Cardiac septum (tissue), 1 donor: ENCODE data around the gene ARHGDIB. TPM values are rescaled to one million over a fixed set of nuclear protein-coding genes. Genes with fewer than 3 reads are reported as not detected.

Experiments
- DNase-seq: peaks from one replicate; pipeline ENCODE4 v3.0.0-alpha.2; 2020; ENCODE audit warnings: low spot score
- intact Hi-C: fragments of 100-400 bp; cut with DNase I; formaldehyde crosslinking; loops from one replicate; pipeline ENCODE4 v1.14.0; 2022
- total RNA-seq: library from RNA; stranded (reverse); fragmentation: NEBNext Ultra II Directional; extraction: Animal tissue kit (Norgen Biotek cat#: 25700); gene quantifications from one replicate; pipeline ENCODE4 v1.2.1, GENCODE V29; 2021
- donor health status: DM: no; HTN: no; CAD: no.

ARHGDIB gene
- total RNA-seq, 1 donor from 2014 or later, result 45.1 TPM

- intact Hi-C loops, result no loop called here
- DNase-seq, result no peak
Observed at GRCh38 chr12:14907953-14908352, 53.4 kb downstream of the ARHGDIB start.

- DNase-seq, result no peak
- intact Hi-C loops, result no loop called here
Observed at GRCh38 chr12:14906114-14906513, 55.3 kb downstream of the ARHGDIB start.

GRCh38 chr12:14905269-14906004, 56.0 kb downstream of the ARHGDIB start:
- no peak for DNase-seq
- intact Hi-C loops, result no loop called here

- DNase-seq, result no peak
- intact Hi-C loops, result loop anchor here (5.0 kb wide), 1 partner anchor 47 kb away; no protein-coding TSS in a partner anchor
Observed at GRCh38 chr12:14904854-14905253, 56.5 kb downstream of the ARHGDIB start.

GRCh38 chr12:14903386-14904098, 57.9 kb downstream of the ARHGDIB start:
- DNase-seq, result no peak
- intact Hi-C loops, result loop anchor here (5.0 kb wide), 1 partner anchor 49 kb away; no protein-coding TSS in a partner anchor

GRCh38 chr12:14902465-14902864, 58.9 kb downstream of the ARHGDIB start:
- intact Hi-C loops, result loop anchor here (5.0 kb wide), 1 partner anchor 50 kb away; no protein-coding TSS in a partner anchor
- no peak for DNase-seq

GRCh38 chr12:14901228-14901562, 60.2 kb downstream of the ARHGDIB start:
- intact Hi-C loops, result loop anchor here (5.0 kb wide), 1 partner anchor 51 kb away; no protein-coding TSS in a partner anchor
- DNase-seq, result no peak

GRCh38 chr12:14900521-14901227, 60.7 kb downstream of the ARHGDIB start:
- intact Hi-C loops, result loop anchor here (5.0 kb wide), 1 partner anchor 52 kb away; no protein-coding TSS in a partner anchor

GRCh38 chr12:14896521-14897169, 64.8 kb downstream of the ARHGDIB start:
- intact Hi-C loops, result loop anchor here (10.0 kb wide), 1 partner anchor 122 kb away; a partner anchor contains a TSS

More at GRCh38 chr12:14900521-14901227, 60.7 kb downstream of the ARHGDIB start:
- no peak for DNase-seq

GRCh38 chr12:14893506-14894250, 67.7 kb downstream of the ARHGDIB start:
- intact Hi-C loops, result loop anchor here (10.0 kb wide), 1 partner anchor 119 kb away; a partner anchor contains a TSS

More at GRCh38 chr12:14896521-14897169, 64.8 kb downstream of the ARHGDIB start:
- DNase-seq, result no peak

GRCh38 chr12:14892726-14893505, 68.5 kb downstream of the ARHGDIB start:
- intact Hi-C loops, result loop anchor here (10.0 kb wide), 1 partner anchor 118 kb away; a partner anchor contains a TSS
- DNase-seq, result no peak

More at GRCh38 chr12:14893506-14894250, 67.7 kb downstream of the ARHGDIB start:
- no peak for DNase-seq

Other genes starting within 250 kb of the ARHGDIB start
- gene WBP11, start 158.1 kb downstream of the ARHGDIB start, total RNA-seq, result 51.7 TPM
- gene C12orf60, start 157.9 kb downstream of the ARHGDIB start, total RNA-seq, result 2.5 TPM
- gene SMCO3, start 147.4 kb downstream of the ARHGDIB start, total RNA-seq, result not detected
- gene ART4, start 118.1 kb downstream of the ARHGDIB start, total RNA-seq, result 1.9 TPM
- gene MGP, start 75.7 kb downstream of the ARHGDIB start, total RNA-seq, result 677 TPM
- 0.11 TPM for gene ERP27, start 23.1 kb downstream of the ARHGDIB start, total RNA-seq
- gene PDE6H, start 11.4 kb upstream of the ARHGDIB start, total RNA-seq, result not detected